ENCODE measurements around the gene SDF4. TPM values are rescaled to one million over a fixed set of nuclear protein-coding genes. Genes with fewer than 3 reads are reported as not detected.

The SDF4 gene
- total RNA-seq, 1 experiment from 2014 or later = 128 TPM

DNA sequence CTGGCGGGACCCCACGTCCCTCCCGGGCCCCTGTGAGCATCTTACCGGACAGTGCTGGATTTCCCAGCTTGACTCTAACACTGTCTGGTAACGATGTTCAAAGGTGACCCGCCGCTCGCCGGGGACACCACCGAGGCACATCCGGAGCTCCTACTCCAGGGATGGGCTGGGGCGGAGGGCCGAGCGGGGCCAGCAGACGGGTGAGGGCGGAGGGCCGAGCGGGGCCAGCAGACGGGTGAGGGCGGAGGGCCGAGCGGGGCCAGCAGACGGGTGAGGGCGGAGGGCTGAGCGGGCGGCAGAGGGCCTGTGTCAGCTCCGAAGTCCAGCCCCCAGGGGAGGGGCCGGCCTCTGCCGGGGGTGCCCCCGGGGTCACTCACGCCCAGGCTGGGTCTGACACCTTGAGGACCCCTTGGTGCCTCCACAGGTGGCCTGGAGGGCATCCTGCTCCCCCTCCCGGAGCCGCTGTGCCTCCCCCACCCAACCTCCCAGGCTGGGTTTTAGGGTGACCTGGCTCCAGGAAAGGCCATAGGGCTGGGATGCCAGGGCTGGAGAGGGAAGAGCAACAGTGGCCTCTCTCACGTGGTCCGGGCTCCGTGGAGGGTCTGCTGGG lies 63.9 kb downstream of the SDF4 start:
- Mint-ChIP-seq H3K36me3 (ENCODE audit: insufficient read depth, unreplicated experiment) (peaks cover 68% of the 10 kb centered on the region), H3K4me1 (ENCODE audit: low read depth, unreplicated experiment) (peaks cover 9% of the 10 kb centered on the region), H3K9me3 (ENCODE audit: low read depth, unreplicated experiment) (no peaks in the 10 kb centered on the region), H3K27ac (ENCODE audit: unreplicated experiment) (no peak overlapping the region), H3K27me3 (ENCODE audit: unreplicated experiment) (no peaks in the 10 kb centered on the region), H3K4me3 (ENCODE audit: low read depth, unreplicated experiment) (peak overlapping the region; percentile 96)
- DNase-seq = no peak
- no TSS peak for BruUV-seq (replicated peaks)
- intact Hi-C loops (cut with micrococcal nuclease; ENCODE audit: unreplicated experiment) = loop anchor here (10.0 kb wide), 1 partner anchor 67 kb away; the partner anchor contains the start of genes B3GALT6 and SDF4
- no peak for TF ChIP-seq CTCF (IDR thresholded peaks at IDR 0.05; ENCODE audit: unreplicated experiment)
- CTCF ChIA-PET = no interaction called here

- no peak for TF ChIP-seq CTCF (IDR thresholded peaks at IDR 0.05; ENCODE audit: unreplicated experiment)
- Mint-ChIP-seq H3K9me3 (ENCODE audit: low read depth, unreplicated experiment) (no peaks in the 10 kb centered on the region), H3K27ac (ENCODE audit: unreplicated experiment) (no peak overlapping the region), H3K27me3 (ENCODE audit: unreplicated experiment) (no peaks in the 10 kb centered on the region), H3K4me1 (ENCODE audit: low read depth, unreplicated experiment) (peaks cover 9% of the 10 kb centered on the region), H3K36me3 (ENCODE audit: insufficient read depth, unreplicated experiment) (peaks cover 72% of the 10 kb centered on the region), H3K4me3 (ENCODE audit: low read depth, unreplicated experiment) (peak overlapping the region; percentile 96)
- no TSS peak for BruUV-seq (replicated peaks)
- intact Hi-C loops (cut with micrococcal nuclease; ENCODE audit: unreplicated experiment) = loop anchor here (10.0 kb wide), 1 partner anchor 67 kb away; the partner anchor contains the start of genes B3GALT6 and SDF4
- no peak for DNase-seq
- CTCF ChIA-PET = no interaction called here
These were observed 64.4 kb downstream of the SDF4 start for GRCh38 chr1:1167398-1167821.

Small RNA genes lying within 50 kb of the gene (microRNA-seq; reads per million reads assigned to microRNA genes)
- gene MIR200A = 11,766 reads per million, percentile 95 among the genes with 10 or more reads in this experiment
- gene MIR200B = 45,829 reads per million, percentile 99 among the genes with 10 or more reads in this experiment
- 16,372 reads per million, percentile 98 among the genes with 10 or more reads in this experiment for gene MIR429

Other genes starting within 250 kb of the SDF4 start
- gene PERM1, start 249.9 kb downstream of the SDF4 start, total RNA-seq (2022) = not detected in 2 replicates
- gene HES4, start 231.9 kb downstream of the SDF4 start, total RNA-seq (2022) = 35.5 and 51.3 TPM in 2 replicates
- 165 and 522 TPM in 2 replicates for gene ISG15, start 218.5 kb downstream of the SDF4 start, total RNA-seq (2022)
- gene AGRN, start 211.9 kb downstream of the SDF4 start, total RNA-seq (2022) = 446 and 552 TPM in 2 replicates
- gene RNF223, start 157.7 kb downstream of the SDF4 start, total RNA-seq (2022) = 5.0 and 5.6 TPM in 2 replicates
- gene C1orf159, start 115.9 kb downstream of the SDF4 start, total RNA-seq (2022) = 32.4 and 34.7 TPM in 2 replicates
- 2.4 and 3.5 TPM in 2 replicates for gene TTLL10, start 58.1 kb downstream of the SDF4 start, total RNA-seq (2022)
- gene TNFRSF18, start 25.4 kb downstream of the SDF4 start, total RNA-seq (2022) = 0.66 TPM in 1 of 2 replicates, not detected in the other
- gene TNFRSF4, start 17.8 kb downstream of the SDF4 start, total RNA-seq (2022) = not detected in 2 replicates
- gene B3GALT6, start 236 bp upstream of the SDF4 start, total RNA-seq (2022) = 23.4 and 25.9 TPM in 2 replicates
- 2.0 and 4.2 TPM in 2 replicates for gene C1QTNF12, start 14.7 kb upstream of the SDF4 start, total RNA-seq (2022)
- gene UBE2J2, start 41.9 kb upstream of the SDF4 start, total RNA-seq (2022) = 45.6 and 50.0 TPM in 2 replicates
- gene SCNN1D, start 48.4 kb upstream of the SDF4 start, total RNA-seq (2022) = 2.5 and 4.1 TPM in 2 replicates
- gene ACAP3, start 75.9 kb upstream of the SDF4 start, total RNA-seq (2022) = 41.1 and 48.3 TPM in 2 replicates
- 22.7 and 24.7 TPM in 2 replicates for gene PUSL1, start 76.6 kb upstream of the SDF4 start, total RNA-seq (2022)
- gene INTS11, start 92.7 kb upstream of the SDF4 start, total RNA-seq (2022) = 110 and 117 TPM in 2 replicates
- 20.1 and 23.7 TPM in 2 replicates for gene CPTP, start 92.8 kb upstream of the SDF4 start, total RNA-seq (2022)
- gene TAS1R3, start 99.3 kb upstream of the SDF4 start, total RNA-seq (2022) = 0.24 and 0.42 TPM in 2 replicates
- 83.9 and 90.9 TPM in 2 replicates for gene DVL1, start 117.4 kb upstream of the SDF4 start, total RNA-seq (2022)
- gene MXRA8, start 126.6 kb upstream of the SDF4 start, total RNA-seq (2022) = not detected in 2 replicates
- gene AURKAIP1, start 143.2 kb upstream of the SDF4 start, total RNA-seq (2022) = 98.9 and 107 TPM in 2 replicates
- 166 and 172 TPM in 2 replicates for gene CCNL2, start 167.3 kb upstream of the SDF4 start, total RNA-seq (2022)
- 81.2 and 99.1 TPM in 2 replicates for gene MRPL20, start 175.3 kb upstream of the SDF4 start, total RNA-seq (2022)
- gene ANKRD65, start 189.3 kb upstream of the SDF4 start, total RNA-seq (2022) = not detected in 2 replicates
- 78.7 and 78.9 TPM in 2 replicates for gene VWA1, start 203.7 kb upstream of the SDF4 start, total RNA-seq (2022)
- gene ATAD3C, start 217.7 kb upstream of the SDF4 start, total RNA-seq (2022) = 0.29 and 0.45 TPM in 2 replicates
- gene ATAD3B, start 239.8 kb upstream of the SDF4 start, total RNA-seq (2022) = 46.3 and 56.4 TPM in 2 replicates